Iris pigment epithelial cell (primary cell): Measurements from ENCODE around the gene PLAU.
A peak's percentile ranks its signal among the peaks of the same experiment; 100 is the strongest.

Source experiments
- DNase-seq: peaks from one replicate; pipeline ENCODE4 v3.0.0-alpha.2; 2011; ENCODE audit warnings: low read depth

PLAU gene

GRCh38 chr10:73910764-73911552, at the start of gene PLAU:
Gene PLAU, plus strand, starts transcription at chr10:73911132. Its CDS starts 424 bp downstream, at chr10:73911556.
- DNase-seq, result peak; percentile 52

GRCh38 chr10:73862011-73862410, 48.9 kb upstream of the PLAU start:
- DNase-seq, result no peak

- no peak for DNase-seq
Observed at GRCh38 chr10:73863039-73863817, 47.7 kb upstream of the PLAU start.

- DNase-seq, result no peak
Observed at GRCh38 chr10:73864229-73864628, 46.7 kb upstream of the PLAU start.

GRCh38 chr10:73865107-73865458, 45.8 kb upstream of the PLAU start:
- no peak for DNase-seq

GRCh38 chr10:73865459-73866442, 45.2 kb upstream of the PLAU start:
- no peak for DNase-seq

- no peak for DNase-seq
Observed at GRCh38 chr10:73866621-73867020, 44.3 kb upstream of the PLAU start.

- DNase-seq, result no peak
Observed at GRCh38 chr10:73867126-73867807, 43.7 kb upstream of the PLAU start.

- no peak for DNase-seq
Observed at GRCh38 chr10:73867871-73868631, 42.9 kb upstream of the PLAU start.

GRCh38 chr10:73868655-73869195, 42.2 kb upstream of the PLAU start:
- no peak for DNase-seq

GRCh38 chr10:73871295-73872189, 39.4 kb upstream of the PLAU start:
- no peak for DNase-seq

GRCh38 chr10:73872190-73872710, 38.7 kb upstream of the PLAU start:
- no peak for DNase-seq

- no peak for DNase-seq
Observed at GRCh38 chr10:73873142-73873837, 37.6 kb upstream of the PLAU start.

GRCh38 chr10:73873838-73874215, 37.1 kb upstream of the PLAU start:
- DNase-seq, result no peak

GRCh38 chr10:73874267-73875138, 36.4 kb upstream of the PLAU start, which contains the start of gene CAMK2G:
Gene CAMK2G, minus strand, starts transcription at chr10:73874555. Its CDS starts 94 bp downstream, at chr10:73874461.
- peak; percentile 83 for DNase-seq

GRCh38 chr10:73875139-73875475, 35.8 kb upstream of the PLAU start:
- DNase-seq, result no peak

GRCh38 chr10:73876157-73876556, 34.8 kb upstream of the PLAU start:
- DNase-seq, result no peak

GRCh38 chr10:73876566-73876965, 34.4 kb upstream of the PLAU start:
- DNase-seq, result no peak
